ENCODE measurements around the gene SLC16A13. TPM values are rescaled to one million over a fixed set of nuclear protein-coding genes. Genes with fewer than 3 reads are reported as not detected.
"Not testable (repeated sequence)": the region's sequence is repeated elsewhere in the genome, so short reads cannot be mapped to it uniquely, and the experiment has no call there.

SLC16A13 gene
- total RNA-seq, 2 experiments from 2014 or later, result 10.1 to 10.5 TPM

- ChIA-PET CTCF (interaction anchor here (0.6 to 2.4 kb wide), 31 partner anchors 8 to 258 kb away, joined by 3 to 31 read pairs (median 3); partner anchors contain the start of genes ACADVL, BCL6B, DLG4 and SLC16A13), POLR2A (interaction anchor here (0.5 to 3.4 kb wide), 4 partner anchors 10 to 139 kb away, joined by 3 to 25 read pairs (median 5); partner anchors contain the start of gene SLC16A13)
Measured at GRCh38 chr17:7045492-7046126, 9.8 kb downstream of the SLC16A13 start.

GRCh38 chr17:7046127-7046724 is 10.4 kb downstream of the SLC16A13 start:
- ChIA-PET POLR2A (interaction anchor here (0.5 to 3.4 kb wide), 4 partner anchors 11 to 138 kb away, joined by 3 to 25 read pairs (median 5); partner anchors contain the start of gene SLC16A13), CTCF (interaction anchor here (0.6 to 2.4 kb wide), 27 partner anchors 8 to 250 kb away, joined by 3 to 31 read pairs (median 3); partner anchors contain the start of genes ACADVL, BCL6B, DLG4 and SLC16A13)

GRCh38 chr17:7046725-7047397 is 11.0 kb downstream of the SLC16A13 start:
- ChIA-PET POLR2A (interaction anchor here (1.0 to 3.4 kb wide), 2 partner anchors 11 kb away, joined by 3 to 25 read pairs; partner anchors contain the start of gene SLC16A13), CTCF (interaction anchor here (0.7 to 2.4 kb wide), 9 partner anchors 9 to 249 kb away, joined by 3 to 31 read pairs (median 9); partner anchors contain the start of gene SLC16A13)

GRCh38 chr17:7047566-7047965 is 11.8 kb downstream of the SLC16A13 start:
- CTCF ChIA-PET, result interaction anchor here (0.7 to 1.6 kb wide), 6 partner anchors 12 to 128 kb away, joined by 3 to 10 read pairs (median 3); partner anchors contain the start of gene SLC16A13
- POLR2A ChIA-PET, result interaction anchor here (1.0 to 1.6 kb wide), 4 partner anchors 12 to 129 kb away, joined by 3 to 4 read pairs (median 3); partner anchors contain the start of gene SLC16A13

- ChIA-PET POLR2A (interaction anchor here (1.6 kb wide), 1 partner anchor 11 kb away, joined by 3 read pairs; no protein-coding TSS in a partner anchor), CTCF (interaction anchor here (0.6 to 1.5 kb wide), 5 partner anchors 8 to 257 kb away, joined by 3 to 7 read pairs (median 3); no protein-coding TSS in a partner anchor)
Measured at GRCh38 chr17:7048968-7049367, 13.2 kb downstream of the SLC16A13 start.

- POLR2A ChIA-PET, result not testable (repeated sequence)
- CTCF ChIA-PET, result interaction anchor here (1.3 to 3.9 kb wide), 4 partner anchors 47 to 127 kb away, joined by 3 to 40 read pairs (median 8); no protein-coding TSS in a partner anchor
Measured at GRCh38 chr17:7050583-7050982, 14.8 kb downstream of the SLC16A13 start.

GRCh38 chr17:7056386-7056785 is 20.6 kb downstream of the SLC16A13 start:
- POLR2A ChIA-PET, result no interaction called here

GRCh38 chr17:7058831-7059447 is 23.1 kb downstream of the SLC16A13 start:
- CTCF ChIA-PET, result no interaction called here
- POLR2A ChIA-PET, result no interaction called here

More at GRCh38 chr17:7056386-7056785, 20.6 kb downstream of the SLC16A13 start:
- CTCF ChIA-PET, result interaction anchor here (0.8 to 1.1 kb wide), 2 partner anchors 10 to 80 kb away, joined by 3 read pairs; no protein-coding TSS in a partner anchor

- POLR2A ChIA-PET, result interaction anchor here (1.2 kb wide), 1 partner anchor 12 kb away, joined by 3 read pairs; no protein-coding TSS in a partner anchor
- CTCF ChIA-PET, result interaction anchor here (0.6 to 1.2 kb wide), 3 partner anchors 8 to 627 kb away, joined by 3 read pairs; partner anchors contain the start of gene TP53
Measured at GRCh38 chr17:7060165-7060891, 24.5 kb downstream of the SLC16A13 start.

- CTCF ChIA-PET, result interaction anchor here (1.5 kb wide), 1 partner anchor 69 kb away, joined by 5 read pairs; no protein-coding TSS in a partner anchor
- POLR2A ChIA-PET, result no interaction called here
Measured at GRCh38 chr17:7063518-7064094, 27.8 kb downstream of the SLC16A13 start.

- ChIA-PET POLR2A (no interaction called here), CTCF (interaction anchor here (1.5 kb wide), 1 partner anchor 69 kb away, joined by 5 read pairs; no protein-coding TSS in a partner anchor)
Measured at GRCh38 chr17:7064261-7064660, 28.4 kb downstream of the SLC16A13 start.

GRCh38 chr17:7067198-7067597 is 31.4 kb downstream of the SLC16A13 start:
- POLR2A ChIA-PET, result no interaction called here
- CTCF ChIA-PET, result interaction anchor here (1.7 kb wide), 1 partner anchor 15 kb away, joined by 4 read pairs; no protein-coding TSS in a partner anchor

- CTCF ChIA-PET, result no interaction called here
- POLR2A ChIA-PET, result no interaction called here
Measured at GRCh38 chr17:7068268-7068667, 32.5 kb downstream of the SLC16A13 start.

- ChIA-PET POLR2A (no interaction called here), CTCF (no interaction called here)
Measured at GRCh38 chr17:7070712-7071111, 34.9 kb downstream of the SLC16A13 start.

GRCh38 chr17:7072406-7072805 is 36.6 kb downstream of the SLC16A13 start:
- POLR2A ChIA-PET, result no interaction called here
- CTCF ChIA-PET, result no interaction called here

- ChIA-PET CTCF (no interaction called here), POLR2A (interaction anchor here (0.6 kb wide), 1 partner anchor 106 kb away, joined by 5 read pairs; no protein-coding TSS in a partner anchor)
Measured at GRCh38 chr17:7074931-7075330, 39.1 kb downstream of the SLC16A13 start.

GRCh38 chr17:7077911-7078546 is 42.2 kb downstream of the SLC16A13 start:
- CTCF ChIA-PET, result no interaction called here
- POLR2A ChIA-PET, result no interaction called here

Measured in activated CD8-positive, alpha-beta memory T cell treated with anti-CD3 and anti-CD28 coated beads for 36 hours (primary cell).